Neuronal stem cell (in vitro differentiated cells): Measurements from ENCODE around the gene AUH.

ENCODE experiments used
- DNase-seq: peaks from one replicate; pipeline ENCODE4 v3.0.0-alpha.2; 2013; ENCODE audit warnings: low spot score
- H2AFZ ChIP-seq: one replicate; pipeline ENCODE4 v1.6.1; 2013; ENCODE audit warnings: mild to moderate bottlenecking, low read length, inconsistent platforms
- H2AK5ac ChIP-seq: 2 replicates; pipeline ENCODE4 v1.6.1; 2013; ENCODE audit warnings: low read depth, mild to moderate bottlenecking, inconsistent platforms, low read length, moderate library complexity, mixed read lengths
- H2BK120ac ChIP-seq: 2 replicates; pipeline ENCODE4 v1.6.1; 2013; ENCODE audit warnings: low read depth, mild to moderate bottlenecking, inconsistent platforms, low read length, moderate library complexity, mixed read lengths
- H2BK12ac ChIP-seq: one replicate; pipeline ENCODE4 v1.6.1; 2013; ENCODE audit warnings: low read length, inconsistent platforms
- H2BK15ac ChIP-seq: 2 replicates; pipeline ENCODE4 v1.6.1; 2013; ENCODE audit warnings: mild to moderate bottlenecking, low read length, inconsistent platforms, mixed read lengths
- H2BK5ac ChIP-seq: one replicate; pipeline ENCODE4 v1.6.1; 2013; ENCODE audit warnings: inconsistent platforms, mild to moderate bottlenecking, low read length, moderate library complexity
- H3K14ac ChIP-seq: one replicate; pipeline ENCODE4 v1.6.1; 2013; ENCODE audit warnings: low read length, inconsistent platforms
- H3K18ac ChIP-seq: 2 replicates; pipeline ENCODE4 v1.6.1; 2013; ENCODE audit warnings: low read length, inconsistent platforms
- H3K23ac ChIP-seq: 2 replicates; pipeline ENCODE4 v1.6.1; 2013; ENCODE audit warnings: low read depth, mild to moderate bottlenecking, mixed read lengths, low read length, inconsistent platforms; ENCODE audit not compliant: poor library complexity
- H3K27ac ChIP-seq: replicated peaks from 3 replicates; pipeline ENCODE4 v1.5.1; 2013; ENCODE audit warnings: low read length, inconsistent platforms
- H3K27me3 ChIP-seq, 3 experiments: 2 replicates each; pipeline ENCODE4 v1.6.1; 2013; ENCODE audit warnings: low read length in 3 of 3, mild to moderate bottlenecking in 2 of 3, inconsistent platforms in 1 of 3, low read depth in 1 of 3, mixed read lengths in 1 of 3, moderate library complexity in 1 of 3; ENCODE audit not compliant: control insufficient read depth in 3 of 3, insufficient read depth in 3 of 3
- H3K36me3 ChIP-seq, 2 donors: replicated peaks in 1 of 2; 2 replicates each; pipeline ENCODE4 v1.6.1; 2013; ENCODE audit warnings: low read length in 2 of 2; ENCODE audit not compliant: control insufficient read depth in 2 of 2, insufficient read depth in 2 of 2
- H3K4ac ChIP-seq: 2 replicates; pipeline ENCODE4 v1.6.1; 2013; ENCODE audit warnings: inconsistent platforms, mild to moderate bottlenecking, low read length, moderate library complexity
- H3K4me1 ChIP-seq, 2 donors: 1 replicate in 1 of 2; 2 replicates in 1 of 2; pipeline ENCODE4 v1.6.1; 2013; ENCODE audit warnings: low read length in 2 of 2, low read depth in 1 of 2; ENCODE audit not compliant: control insufficient read depth in 2 of 2, insufficient read depth in 1 of 2
- H3K4me2 ChIP-seq: one replicate; pipeline ENCODE4 v1.6.1; 2013; ENCODE audit warnings: mild to moderate bottlenecking, low read length, inconsistent platforms; ENCODE audit not compliant: insufficient read depth, poor library complexity, severe bottlenecking
- H3K4me3 ChIP-seq, 2 donors: 2 replicates each; pipeline ENCODE4 v1.5.1; 2013; ENCODE audit warnings: low read length in 2 of 2, mild to moderate bottlenecking in 2 of 2, inconsistent platforms in 1 of 2, moderate library complexity in 1 of 2
- H3K79me1 ChIP-seq: one replicate; pipeline ENCODE4 v1.6.1; 2013; ENCODE audit warnings: low read depth, mild to moderate bottlenecking, inconsistent platforms, low read length, moderate library complexity
- H3K9ac ChIP-seq: one replicate; pipeline ENCODE4 v1.6.1; 2013; ENCODE audit warnings: mild to moderate bottlenecking, low read depth, low read length, inconsistent platforms; ENCODE audit not compliant: poor library complexity
- H3K9me3 ChIP-seq, 2 donors: replicated peaks in 1 of 2; 2 replicates each; pipeline versions ENCODE3 to v1.6.1; 2013; ENCODE audit warnings: low read length in 2 of 2, mild to moderate bottlenecking in 2 of 2, inconsistent platforms in 1 of 2, low read depth in 1 of 2, mixed read lengths in 1 of 2, moderate library complexity in 1 of 2; ENCODE audit not compliant: control insufficient read depth in 2 of 2, insufficient read depth in 1 of 2
- H4K8ac ChIP-seq: one replicate; pipeline ENCODE4 v1.6.1; 2013; ENCODE audit warnings: low read depth, mild to moderate bottlenecking, inconsistent platforms, low read length, moderate library complexity
- H4K91ac ChIP-seq: one replicate; pipeline ENCODE4 v1.6.1; 2013; ENCODE audit warnings: low read length, low read depth, mild to moderate bottlenecking, inconsistent platforms; ENCODE audit not compliant: poor library complexity
- WGBS, 2 donors: extraction: QIAGEN DNeasy Blood & Tissue Kit; methylation state at CpG; one replicate each; pipeline ENCODE4 v1.1.7; 2013; ENCODE audit warnings: missing lambda C conversion rate in 2 of 2, mixed read lengths in 1 of 2; ENCODE audit not compliant: insufficient read length in 2 of 2, insufficient replicate concordance in 1 of 2; ENCODE audit errors: extremely low coverage in 2 of 2; 5-methylcytosine and 5-hydroxymethylcytosine counted together

The AUH gene

GRCh38 chr9:91395553-91396471 is 34.1 kb upstream of the AUH start:
- Histone ChIP-seq H2AFZ (no peak overlapping the region), H3K4me3 (no peak overlapping the region), H2BK5ac (no peak overlapping the region), H2BK12ac (no peak overlapping the region), H3K79me1 (no peaks in the 10 kb centered on the region), H3K9me3 (no peaks in the 10 kb centered on the region), H3K14ac (no peak overlapping the region), H2BK15ac (no peak overlapping the region), H3K23ac (no peak overlapping the region), H3K27me3 (peaks cover 0 to 6% (median 0%) of the 10 kb centered on the region in 3 experiments), H3K27ac (no peak overlapping the region), H4K91ac (no peak overlapping the region), H3K9ac (no peak overlapping the region), H3K4me2 (no peak overlapping the region), H2AK5ac (no peak overlapping the region), H2BK120ac (no peak overlapping the region), H4K8ac (no peak overlapping the region), H3K18ac (no peak overlapping the region), H3K4me1 (no peaks in the 10 kb centered on the region), H3K36me3 (no peaks in the 10 kb centered on the region), H3K4ac (no peak overlapping the region)
- no peak for DNase-seq
- no CpG with 5 or more reads among the region's 7 CpGs for WGBS, 2 donors

- H2BK12ac ChIP-seq = no peak overlapping the region
- no peak overlapping the region for H3K4me3 ChIP-seq
- no peak overlapping the region for H2AFZ ChIP-seq
- no peaks in the 10 kb centered on the region for H3K79me1 ChIP-seq
- H2BK120ac ChIP-seq = no peak overlapping the region
- H2BK5ac ChIP-seq = no peak overlapping the region
- H3K4me2 ChIP-seq = no peak overlapping the region
- no peak overlapping the region for H2AK5ac ChIP-seq
- no peak overlapping the region for H4K8ac ChIP-seq
- no peaks in the 10 kb centered on the region for H3K4me1 ChIP-seq
- no peak overlapping the region for H3K14ac ChIP-seq
- no peak overlapping the region for H2BK15ac ChIP-seq
- no peaks in the 10 kb centered on the region for H3K36me3 ChIP-seq
- no peaks in the 10 kb centered on the region for H3K9me3 ChIP-seq
- peaks cover 0 to 6% (median 0%) of the 10 kb centered on the region in 3 experiments for H3K27me3 ChIP-seq
- no peak overlapping the region for H4K91ac ChIP-seq
- H3K27ac ChIP-seq = no peak overlapping the region
- H3K9ac ChIP-seq = no peak overlapping the region
- no peak overlapping the region for H3K23ac ChIP-seq
- no peak for DNase-seq
- no CpG with 5 or more reads among the region's 4 CpGs for WGBS, 2 donors
- H3K18ac ChIP-seq = no peak overlapping the region
- no peak overlapping the region for H3K4ac ChIP-seq
Measured at GRCh38 chr9:91395106-91395552, 33.4 kb upstream of the AUH start.

GRCh38 chr9:91393826-91394225 is 32.1 kb upstream of the AUH start:
- H3K9me3 ChIP-seq = no peaks in the 10 kb centered on the region
- H3K4me3 ChIP-seq = no peak overlapping the region
- H2BK120ac ChIP-seq = no peak overlapping the region
- H3K23ac ChIP-seq = no peak overlapping the region
- H4K91ac ChIP-seq = no peak overlapping the region
- no peak overlapping the region for H4K8ac ChIP-seq
- DNase-seq = no peak
- no peaks in the 10 kb centered on the region for H3K4me1 ChIP-seq
- no peaks in the 10 kb centered on the region for H3K36me3 ChIP-seq
- WGBS, 2 donors = no CpG with 5 or more reads among the region's 5 CpGs
- no peak overlapping the region for H3K18ac ChIP-seq
- H2BK15ac ChIP-seq = no peak overlapping the region
- H3K9ac ChIP-seq = no peak overlapping the region
- no peak overlapping the region for H2BK12ac ChIP-seq
- no peaks in the 10 kb centered on the region for H3K79me1 ChIP-seq
- H2AK5ac ChIP-seq = no peak overlapping the region
- H3K27me3 ChIP-seq = peaks cover 0 to 6% (median 0%) of the 10 kb centered on the region in 3 experiments
- no peak overlapping the region for H3K4ac ChIP-seq
- no peak overlapping the region for H3K4me2 ChIP-seq
- no peak overlapping the region for H2BK5ac ChIP-seq
- no peak overlapping the region for H3K14ac ChIP-seq
- H3K27ac ChIP-seq = no peak overlapping the region
- no peak overlapping the region for H2AFZ ChIP-seq

- Histone ChIP-seq H4K91ac (no peak overlapping the region), H3K27me3 (peaks cover 0 to 6% (median 0%) of the 10 kb centered on the region in 3 experiments), H2AK5ac (no peak overlapping the region), H3K4me2 (no peak overlapping the region), H3K4me3 (no peak overlapping the region), H2AFZ (no peak overlapping the region), H2BK12ac (no peak overlapping the region), H3K9me3 (no peaks in the 10 kb centered on the region), H3K79me1 (no peaks in the 10 kb centered on the region), H3K27ac (no peak overlapping the region), H3K4ac (no peak overlapping the region), H3K36me3 (no peaks in the 10 kb centered on the region), H3K18ac (no peak overlapping the region), H3K23ac (no peak overlapping the region), H3K9ac (no peak overlapping the region), H3K4me1 (no peaks in the 10 kb centered on the region), H3K14ac (no peak overlapping the region), H4K8ac (no peak overlapping the region), H2BK15ac (no peak overlapping the region), H2BK120ac (no peak overlapping the region), H2BK5ac (no peak overlapping the region)
- DNase-seq = no peak
- no CpG with 5 or more reads among the region's 1 CpG for WGBS, 2 donors
Measured at GRCh38 chr9:91392435-91392834, 30.7 kb upstream of the AUH start.
